Left ventricle myocardium inferior (tissue), 1 donor: Measurements from ENCODE around the gene NSMCE1. TPM values are rescaled to one million over a fixed set of nuclear protein-coding genes. Genes with fewer than 3 reads are reported as not detected.

ENCODE experiments used
- DNase-seq: peaks from one replicate; pipeline ENCODE4 v3.0.0-alpha.2; 2020
- H3K27ac ChIP-seq: fragments of 200-600 bp; replicated peaks from 2 replicates; pipeline ENCODE4 v1.8.0; 2021
- H3K27me3 ChIP-seq: fragments of 200-600 bp; 2 replicates; pipeline ENCODE4 v1.8.0; 2021; ENCODE audit warnings: low read depth
- H3K36me3 ChIP-seq: fragments of 200-600 bp; 2 replicates; pipeline ENCODE4 v1.8.0; 2021
- H3K4me1 ChIP-seq: fragments of 200-600 bp; 2 replicates; pipeline ENCODE4 v1.8.0; 2021
- H3K4me3 ChIP-seq: fragments of 200-600 bp; 2 replicates; pipeline ENCODE4 v1.8.0; 2021; ENCODE audit warnings: mild to moderate bottlenecking, moderate library complexity
- H3K9me3 ChIP-seq: fragments of 200-600 bp; replicated peaks from 2 replicates; pipeline ENCODE4 v1.8.0; 2021
- intact Hi-C: fragments of 100-400 bp; cut with micrococcal nuclease; formaldehyde crosslinking; loops from one replicate; pipeline ENCODE4 v1.11.0; 2022
- long read RNA-seq: library from polyadenylated mRNA; unstranded; transcript quantifications from one replicate; pipeline ENCODE4 v2.0.0, GENCODE V29; 2021
- total RNA-seq: library from RNA; stranded (reverse); fragmentation: NEBNext Ultra II Directional; extraction: Animal tissue kit (Norgen Biotek cat#: 25700); gene quantifications from one replicate; pipeline ENCODE4 v1.2.1, GENCODE V29; 2021
- TF ChIP-seq, protein P1 (sequence below): fragments of 200-600 bp; IDR thresholded peaks from 2 replicates; pipeline ENCODE4 v1.8.0; 2021; ENCODE audit warnings: antibody characterized with exemption, mild to moderate bottlenecking, borderline replicate concordance
- donor health status: DM: no; HTN: yes; CAD: no; lungs with severe emphysema.

The NSMCE1 gene, protein sequence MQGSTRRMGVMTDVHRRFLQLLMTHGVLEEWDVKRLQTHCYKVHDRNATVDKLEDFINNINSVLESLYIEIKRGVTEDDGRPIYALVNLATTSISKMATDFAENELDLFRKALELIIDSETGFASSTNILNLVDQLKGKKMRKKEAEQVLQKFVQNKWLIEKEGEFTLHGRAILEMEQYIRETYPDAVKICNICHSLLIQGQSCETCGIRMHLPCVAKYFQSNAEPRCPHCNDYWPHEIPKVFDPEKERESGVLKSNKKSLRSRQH
- 38.6 TPM for total RNA-seq
- long read RNA-seq, transcript NSMCE1-201 (8 exons, 1,067 nt): major isoform, 12 of 14 reads
- long read RNA-seq, partial matches to known transcripts: 1 of 14 reads
- long read RNA-seq, other reads (novel, unspliced or antisense): 1 of 14 reads

DNA sequence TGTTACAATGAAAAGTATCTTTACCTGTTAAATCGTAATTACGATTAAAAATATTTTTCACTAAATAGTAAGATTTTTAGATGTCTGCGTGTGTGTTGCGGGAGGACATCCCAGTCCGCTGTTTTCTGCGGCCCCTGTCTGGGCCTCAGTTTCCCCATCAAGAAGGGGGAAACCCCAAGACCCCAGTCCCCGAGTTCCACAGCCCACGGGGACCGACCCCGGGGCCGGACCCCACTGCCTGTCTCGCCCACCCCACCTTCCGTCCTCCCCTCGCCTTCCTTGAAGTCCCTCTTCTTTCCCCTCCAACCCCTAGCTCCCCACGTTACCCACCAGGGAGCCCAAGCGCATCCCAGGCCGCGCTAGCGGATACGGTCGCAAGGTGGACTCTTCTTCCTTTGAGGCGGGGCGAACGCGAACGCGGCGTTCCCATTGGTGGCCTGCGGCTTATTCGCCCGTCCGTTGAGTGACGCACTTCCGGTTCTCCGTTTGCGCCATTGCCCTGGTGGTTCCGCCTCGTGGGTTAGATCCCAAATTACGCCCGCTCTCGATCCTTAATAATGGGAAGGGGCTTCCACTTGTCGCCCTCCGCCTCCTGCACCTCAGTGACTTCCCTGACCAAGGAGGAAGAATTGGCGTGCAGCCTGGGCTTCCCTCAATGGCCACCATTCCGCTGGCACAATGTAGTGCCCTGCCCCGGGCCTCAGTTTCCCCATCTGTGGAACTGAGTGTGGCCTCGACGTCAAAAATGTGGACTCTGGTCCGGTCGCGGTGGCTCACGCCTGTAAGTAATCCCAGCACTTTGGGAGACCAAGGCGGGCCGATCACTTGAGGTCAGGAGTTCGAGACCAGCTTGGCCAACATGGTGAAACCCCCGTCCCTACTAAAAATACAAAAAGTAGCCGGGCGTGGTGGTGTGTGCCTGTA, at the start of gene NSMCE1:
Gene NSMCE1 (minus strand): TSS at position 397 of the 924 bp plus-strand sequence. CDS start 11,202 bp downstream, outside the sequence.
- intact Hi-C loops: no loop called here
- Histone ChIP-seq H3K36me3 (no peaks in the 10 kb centered on the region), H3K9me3 (no peaks in the 10 kb centered on the region), H3K27me3 (no peaks in the 10 kb centered on the region), H3K4me1 (peaks cover 22% of the 10 kb centered on the region), H3K27ac (peak within 1 kb of the TSS; percentile 87), H3K4me3 (peak within 1 kb of the TSS; percentile 83)
- DNase-seq: peak; percentile 99
- TF ChIP-seq, protein P1, sequence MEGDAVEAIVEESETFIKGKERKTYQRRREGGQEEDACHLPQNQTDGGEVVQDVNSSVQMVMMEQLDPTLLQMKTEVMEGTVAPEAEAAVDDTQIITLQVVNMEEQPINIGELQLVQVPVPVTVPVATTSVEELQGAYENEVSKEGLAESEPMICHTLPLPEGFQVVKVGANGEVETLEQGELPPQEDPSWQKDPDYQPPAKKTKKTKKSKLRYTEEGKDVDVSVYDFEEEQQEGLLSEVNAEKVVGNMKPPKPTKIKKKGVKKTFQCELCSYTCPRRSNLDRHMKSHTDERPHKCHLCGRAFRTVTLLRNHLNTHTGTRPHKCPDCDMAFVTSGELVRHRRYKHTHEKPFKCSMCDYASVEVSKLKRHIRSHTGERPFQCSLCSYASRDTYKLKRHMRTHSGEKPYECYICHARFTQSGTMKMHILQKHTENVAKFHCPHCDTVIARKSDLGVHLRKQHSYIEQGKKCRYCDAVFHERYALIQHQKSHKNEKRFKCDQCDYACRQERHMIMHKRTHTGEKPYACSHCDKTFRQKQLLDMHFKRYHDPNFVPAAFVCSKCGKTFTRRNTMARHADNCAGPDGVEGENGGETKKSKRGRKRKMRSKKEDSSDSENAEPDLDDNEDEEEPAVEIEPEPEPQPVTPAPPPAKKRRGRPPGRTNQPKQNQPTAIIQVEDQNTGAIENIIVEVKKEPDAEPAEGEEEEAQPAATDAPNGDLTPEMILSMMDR: peak; percentile 48

DNA sequence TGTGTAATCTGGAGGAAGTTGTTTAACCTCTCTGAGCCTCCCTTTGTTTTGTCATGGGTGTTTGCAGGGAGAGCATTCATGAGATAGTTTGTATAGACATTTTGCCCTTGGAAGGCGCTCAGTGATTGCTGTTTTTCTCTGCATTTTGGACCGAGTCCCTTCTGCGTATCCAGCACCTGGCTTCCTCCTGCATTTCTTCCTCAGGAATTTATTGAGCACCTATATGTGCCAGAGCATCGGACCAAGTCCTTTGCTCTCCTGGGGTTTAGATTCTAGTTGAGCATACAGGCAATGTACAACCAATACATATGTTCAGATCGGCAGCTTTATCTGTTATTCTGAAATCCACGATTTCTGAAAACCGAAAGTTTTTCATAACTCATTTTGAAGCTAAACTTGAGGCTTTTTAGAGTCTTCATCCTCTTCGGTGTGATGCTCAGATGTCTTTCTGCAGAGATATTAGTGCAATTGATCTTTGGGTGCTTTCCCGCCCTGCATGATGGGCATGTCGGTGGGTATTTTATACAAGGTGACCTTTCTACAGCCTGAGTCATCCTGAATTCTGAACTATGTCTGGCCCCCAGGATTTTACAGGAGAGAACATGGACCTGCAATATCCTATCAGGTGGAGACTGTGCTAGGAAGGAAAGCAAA, 49.3 kb upstream of the NSMCE1 start:
- no peak overlapping the region for H3K4me3 ChIP-seq
- peaks cover 73% of the 10 kb centered on the region for H3K27me3 ChIP-seq
- peak overlapping the region; percentile 97 for H3K27ac ChIP-seq
- TF ChIP-seq, protein P1: no peak
- no peak for DNase-seq
- no peaks in the 10 kb centered on the region for H3K9me3 ChIP-seq
- peaks cover 83% of the 10 kb centered on the region for H3K4me1 ChIP-seq
- H3K36me3 ChIP-seq: no peaks in the 10 kb centered on the region
- intact Hi-C loops: no loop called here

DNA sequence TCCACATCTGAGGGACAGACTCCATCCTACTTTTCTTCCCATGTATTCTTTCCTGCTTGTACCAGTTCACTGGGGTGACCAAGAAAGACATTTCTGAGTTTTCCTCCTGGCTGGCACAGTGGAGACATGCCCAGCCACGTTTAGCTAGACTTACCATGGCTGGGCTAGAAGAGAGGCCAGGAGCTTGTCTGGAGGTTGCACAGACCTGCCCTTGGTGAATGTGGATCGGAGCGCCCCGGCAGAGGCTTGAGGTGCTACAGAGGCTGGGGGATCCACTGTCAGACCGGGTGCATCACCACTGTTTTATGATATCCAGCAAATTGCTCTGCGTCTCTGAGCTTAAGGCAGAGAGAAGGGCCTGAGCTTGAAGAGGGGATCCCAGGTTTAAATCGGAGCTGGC, 48.7 kb upstream of the NSMCE1 start:
- Histone ChIP-seq H3K27me3 (peaks cover 72% of the 10 kb centered on the region), H3K27ac (peak overlapping the region; percentile 97), H3K4me1 (peaks cover 83% of the 10 kb centered on the region), H3K36me3 (no peaks in the 10 kb centered on the region), H3K9me3 (no peaks in the 10 kb centered on the region), H3K4me3 (no peak overlapping the region)
- TF ChIP-seq, protein P1: no peak
- DNase-seq: no peak
- intact Hi-C loops: no loop called here

DNA sequence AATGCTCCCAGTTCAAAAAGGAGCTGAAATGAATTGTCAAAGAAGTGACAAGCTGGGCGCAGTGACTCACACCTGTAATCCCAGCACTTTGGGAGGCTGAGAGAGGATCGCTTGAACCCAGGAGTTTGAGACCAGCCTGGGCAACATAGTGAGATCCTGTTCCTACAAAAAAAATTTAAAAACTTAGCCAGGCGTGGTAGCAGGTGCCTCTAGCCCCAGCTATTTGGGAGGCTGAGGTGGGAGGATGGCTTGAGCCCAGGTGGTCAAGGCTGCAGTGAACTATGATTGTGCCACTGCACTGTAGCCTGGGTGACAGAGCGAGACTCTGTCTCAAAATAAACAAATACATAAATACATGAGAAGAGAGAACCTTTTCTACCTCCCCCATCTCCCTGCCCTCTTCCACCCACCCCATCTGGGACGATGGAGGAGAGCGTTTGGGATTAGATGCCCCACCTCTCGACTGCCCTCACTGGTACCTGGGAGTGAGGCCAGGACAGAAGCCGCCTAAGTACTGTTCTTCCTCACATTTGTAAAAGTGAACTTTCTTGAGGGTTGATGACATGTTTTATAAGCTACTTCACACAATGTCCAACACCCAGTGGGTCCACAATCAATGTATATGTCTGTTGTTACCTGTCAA, 47.6 kb upstream of the NSMCE1 start:
- Histone ChIP-seq H3K36me3 (no peaks in the 10 kb centered on the region), H3K27ac (peak overlapping the region; percentile 97), H3K4me3 (peak overlapping the region; percentile 88), H3K9me3 (no peaks in the 10 kb centered on the region), H3K4me1 (peaks cover 77% of the 10 kb centered on the region), H3K27me3 (peaks cover 75% of the 10 kb centered on the region)
- intact Hi-C loops: no loop called here
- TF ChIP-seq, protein P1: no peak
- no peak for DNase-seq
